Ovary (tissue), 3 donors: ENCODE measurements around the gene PODXL.

Experiments
- CTCF ChIP-seq, 3 donors: fragments of 450-650 bp in 2 of 3; fragments of 200-600 bp in 1 of 3; IDR thresholded peaks; one replicate each; pipeline versions ENCODE4 v1.5.1 to v1.8.0; 2016 to 2022; ENCODE audit warnings: antibody characterized with exemption in 3 of 3, mild to moderate bottlenecking in 1 of 3
- EP300 ChIP-seq: sonication (generic); formaldehyde crosslinking; IDR thresholded peaks from one replicate; pipeline ENCODE4 v1.6.1; 2017; ENCODE audit warnings: antibody characterized with exemption
- POLR2A ChIP-seq: fragments of 450-650 bp; IDR thresholded peaks from one replicate; pipeline ENCODE4 v1.6.1; 2017; ENCODE audit warnings: antibody characterized with exemption, mild to moderate bottlenecking, moderate library complexity
- donor health status: DM: no; HTN: no; CAD: no.

- TF ChIP-seq EP300, result no peak
- TF ChIP-seq POLR2A, result no peak
- no peak for TF ChIP-seq CTCF (IDR thresholded peaks at IDR 0.05)
Observed at GRCh38 chr7:131506597-131506996, 49.8 kb downstream of the PODXL start.
